Measurements from ENCODE around the gene MTRF1L.
"Not testable (repeated sequence)": the region's sequence is repeated elsewhere in the genome, so short reads cannot be mapped to it uniquely, and the experiment has no call there.

DNA sequence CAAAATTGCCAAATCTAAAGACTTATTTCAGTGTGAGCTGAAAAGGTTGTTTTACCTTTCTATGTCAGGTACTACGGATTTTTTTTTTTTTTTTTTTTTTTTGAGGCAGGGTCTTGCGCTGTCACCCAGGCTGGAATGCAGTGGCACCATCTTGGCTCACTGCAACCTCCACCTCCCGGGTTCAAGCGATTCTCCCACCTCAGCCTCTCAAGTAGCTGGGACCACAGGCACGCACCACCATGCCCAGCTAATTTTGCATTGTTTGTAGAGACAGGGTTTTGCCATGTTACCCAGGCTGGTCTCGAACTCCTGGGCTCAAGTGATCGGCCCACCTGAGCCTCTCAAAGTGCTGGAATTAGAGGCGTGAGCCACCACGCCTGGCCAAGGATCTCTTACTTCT, 1.7 kb downstream of the MTRF1L start:
- TF ChIP-seq, protein P1, sequence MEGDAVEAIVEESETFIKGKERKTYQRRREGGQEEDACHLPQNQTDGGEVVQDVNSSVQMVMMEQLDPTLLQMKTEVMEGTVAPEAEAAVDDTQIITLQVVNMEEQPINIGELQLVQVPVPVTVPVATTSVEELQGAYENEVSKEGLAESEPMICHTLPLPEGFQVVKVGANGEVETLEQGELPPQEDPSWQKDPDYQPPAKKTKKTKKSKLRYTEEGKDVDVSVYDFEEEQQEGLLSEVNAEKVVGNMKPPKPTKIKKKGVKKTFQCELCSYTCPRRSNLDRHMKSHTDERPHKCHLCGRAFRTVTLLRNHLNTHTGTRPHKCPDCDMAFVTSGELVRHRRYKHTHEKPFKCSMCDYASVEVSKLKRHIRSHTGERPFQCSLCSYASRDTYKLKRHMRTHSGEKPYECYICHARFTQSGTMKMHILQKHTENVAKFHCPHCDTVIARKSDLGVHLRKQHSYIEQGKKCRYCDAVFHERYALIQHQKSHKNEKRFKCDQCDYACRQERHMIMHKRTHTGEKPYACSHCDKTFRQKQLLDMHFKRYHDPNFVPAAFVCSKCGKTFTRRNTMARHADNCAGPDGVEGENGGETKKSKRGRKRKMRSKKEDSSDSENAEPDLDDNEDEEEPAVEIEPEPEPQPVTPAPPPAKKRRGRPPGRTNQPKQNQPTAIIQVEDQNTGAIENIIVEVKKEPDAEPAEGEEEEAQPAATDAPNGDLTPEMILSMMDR (conservative IDR thresholded peaks at IDR 0.05) = not testable (repeated sequence)
- not testable (repeated sequence) for TF ChIP-seq ZFX (IDR thresholded peaks at IDR 0.05)
